22Rv1 (cell line): ENCODE data around the gene RAD51AP2.

Experiments used
- H3K27ac ChIP-seq: fragments of 450-650 bp; 2 replicates; pipeline ENCODE4 v1.5.1; 2017
- CTCF ChIP-seq: fragments of 450-650 bp; IDR thresholded peaks from 2 replicates; pipeline ENCODE4 v1.5.1; 2017; ENCODE audit warnings: mild to moderate bottlenecking
- ZFX ChIP-seq: fragments of 450-650 bp; IDR thresholded peaks from 2 replicates; pipeline ENCODE4 v1.6.1; 2017; ENCODE audit warnings: antibody characterized with exemption, borderline replicate concordance

The RAD51AP2 gene

GRCh38 chr2:17461087-17461475, 57.2 kb downstream of the RAD51AP2 start:
- no peak overlapping the region for H3K27ac ChIP-seq
- TF ChIP-seq CTCF (no peak), ZFX (no peak)
